GM12878 (cell line): ENCODE measurements around the gene SLCO4A1. TPM values are rescaled to one million over a fixed set of nuclear protein-coding genes. Genes with fewer than 3 reads are reported as not detected.

Experiments used
- ATF7 ChIP-seq: fragments of 450-650 bp; IDR thresholded peaks from 2 replicates; pipeline ENCODE4 v1.6.1; 2016; ENCODE audit warnings: low read depth, mild to moderate bottlenecking
- BCL11A ChIP-seq: IDR thresholded peaks from 2 replicates; pipeline ENCODE4 v1.6.1; 2011; ENCODE audit warnings: low read depth, low read length
- CEBPB ChIP-seq, 2 experiments: fragments of 150-350 bp in 1 of 2; IDR thresholded peaks; 2 replicates each; pipeline ENCODE4 v1.6.1; 2012 to 2014; ENCODE audit warnings: low read depth in 2 of 2, low read length in 2 of 2, borderline replicate concordance in 1 of 2, inconsistent platforms in 1 of 2
- CHD1 ChIP-seq: IDR thresholded peaks from 2 replicates; pipeline ENCODE4 v1.6.1; 2012; ENCODE audit warnings: low read depth, low read length, improper control_type of control experiment
- DPF2 ChIP-seq: fragments of 450-650 bp; IDR thresholded peaks from 2 replicates; pipeline ENCODE4 v1.6.1; 2017; ENCODE audit warnings: mild to moderate bottlenecking
- FOXK2 ChIP-seq: fragments of 450-650 bp; IDR thresholded peaks from 2 replicates; pipeline ENCODE4 v1.6.1; 2017; ENCODE audit warnings: mild to moderate bottlenecking, moderate library complexity
- FOXM1 ChIP-seq: IDR thresholded peaks from 2 replicates; pipeline ENCODE4 v1.6.1; 2012; ENCODE audit warnings: low read depth, mild to moderate bottlenecking, inconsistent platforms, low read length, moderate library complexity
- HDAC6 ChIP-seq: fragments of 200-600 bp; sonication (generic); IDR thresholded peaks from one replicate; pipeline ENCODE4 v1.8.0; 2017; ENCODE audit warnings: antibody characterized with exemption; ENCODE audit not compliant: unreplicated experiment
- IRF4 ChIP-seq: IDR thresholded peaks from 2 replicates; pipeline ENCODE4 v1.6.1; 2011; ENCODE audit warnings: low read depth, low read length
- MTA2 ChIP-seq: fragments of 450-650 bp; IDR thresholded peaks from 2 replicates; pipeline ENCODE4 v1.6.1; 2016; ENCODE audit warnings: low read depth, mild to moderate bottlenecking, moderate library complexity
- NBN ChIP-seq: fragments of 450-650 bp; IDR thresholded peaks from 2 replicates; pipeline ENCODE4 v1.6.1; 2016
- NRF1 ChIP-seq: conservative IDR thresholded peaks from 2 replicates; pipeline ENCODE4 v1.6.1; 2011; ENCODE audit warnings: mild to moderate bottlenecking, low read depth, low read length, improper control_type of control experiment
- PAX5 ChIP-seq: IDR thresholded peaks from 2 replicates; pipeline ENCODE4 v1.6.1; 2011; ENCODE audit warnings: low read depth, low read length, borderline replicate concordance
- PML ChIP-seq: IDR thresholded peaks from 2 replicates; pipeline ENCODE4 v1.6.1; 2012; ENCODE audit warnings: low read length, inconsistent platforms
- POU2F2 ChIP-seq: IDR thresholded peaks from 3 replicates; pipeline ENCODE4 v1.6.1; 2011; ENCODE audit warnings: low read depth, mild to moderate bottlenecking, low read length, borderline replicate concordance
- RCOR1 ChIP-seq: conservative IDR thresholded peaks from 2 replicates; pipeline ENCODE4 v1.6.1; 2012; ENCODE audit warnings: low read depth, low read length, improper control_type of control experiment
- SIN3A ChIP-seq: IDR thresholded peaks from 2 replicates; pipeline ENCODE4 v1.6.1; 2012; ENCODE audit warnings: low read depth, low read length, improper control_type of control experiment
- SMAD1 ChIP-seq: fragments of 450-650 bp; IDR thresholded peaks from 2 replicates; pipeline ENCODE4 v1.6.1; 2018; ENCODE audit warnings: mild to moderate bottlenecking, low read depth; ENCODE audit not compliant: partially characterized antibody
- SMARCA5 ChIP-seq: fragments of 450-650 bp; IDR thresholded peaks from 2 replicates; pipeline ENCODE4 v1.6.1; 2017; ENCODE audit warnings: mild to moderate bottlenecking
- SRF ChIP-seq, 2 experiments: IDR thresholded peaks; 2 replicates each; pipeline ENCODE4 v1.6.1; 2011; ENCODE audit warnings: low read depth in 2 of 2, low read length in 2 of 2, mild to moderate bottlenecking in 1 of 2, moderate library complexity in 1 of 2
- TCF12 ChIP-seq: IDR thresholded peaks from 2 replicates; pipeline ENCODE4 v1.6.1; 2011; ENCODE audit warnings: low read depth, mild to moderate bottlenecking, low read length
- USF2 ChIP-seq: IDR thresholded peaks from 2 replicates; pipeline ENCODE4 v1.6.1; 2011; ENCODE audit warnings: low read depth, low read length, improper control_type of control experiment, borderline replicate concordance
- WRNIP1 ChIP-seq: IDR thresholded peaks from 2 replicates; pipeline ENCODE4 v1.6.1; 2011; ENCODE audit warnings: low read depth, low read length, improper control_type of control experiment, borderline replicate concordance
- polyA plus RNA-seq, 11 experiments: library from polyadenylated mRNA; depleted of rRNA in 4 of 11; unstranded in 6 of 11; stranded (reverse) in 5 of 11; fragments of >200 nt; fragmentation: Nextera tagmentation in 4 of 11; fragmentation: Illumina TruSeq in 1 of 11; extraction: Ambion mirVana in 4 of 11; extraction: Trizol in 1 of 11; gene quantifications; 1 replicate in 1 of 11; 2 replicates in 10 of 11; pipeline versions ENCODE4 v1.2.1 to v1.2.3, GENCODE V29; 2011 to 2016; ENCODE audit warnings: inconsistent platforms in 2 of 11, missing spikeins in 2 of 11, low read depth in 1 of 11
- total RNA-seq, 4 experiments: library from RNA; depleted of rRNA in 3 of 4; stranded (reverse); fragments of >200 nt in 3 of 4; fragmentation: Illumina TruSeq in 1 of 4; extraction: Trizol in 1 of 4; gene quantifications; 2 replicates each; pipeline versions ENCODE4 v1.2.1 to v1.2.3, GENCODE V29; 2013 to 2021
- TF ChIP-seq, protein P1 (sequence below): fragments of 450-650 bp; IDR thresholded peaks from 2 replicates; pipeline ENCODE4 v1.6.1; 2017; ENCODE audit warnings: low read depth, mild to moderate bottlenecking, moderate library complexity
- TF ChIP-seq, protein P2 (sequence below): IDR thresholded peaks from 2 replicates; pipeline ENCODE4 v1.6.1; 2012; ENCODE audit warnings: improper control_type of control experiment, low read depth, low read length; ENCODE audit not compliant: insufficient replicate concordance

SLCO4A1 gene
- total and polyA plus RNA-seq, 10 of the 15 experiments (the other 5 are each of a cell fraction or from before 2014, with no cell fraction given), result 2.1 to 30.7 (median 12.0) TPM

DNA sequence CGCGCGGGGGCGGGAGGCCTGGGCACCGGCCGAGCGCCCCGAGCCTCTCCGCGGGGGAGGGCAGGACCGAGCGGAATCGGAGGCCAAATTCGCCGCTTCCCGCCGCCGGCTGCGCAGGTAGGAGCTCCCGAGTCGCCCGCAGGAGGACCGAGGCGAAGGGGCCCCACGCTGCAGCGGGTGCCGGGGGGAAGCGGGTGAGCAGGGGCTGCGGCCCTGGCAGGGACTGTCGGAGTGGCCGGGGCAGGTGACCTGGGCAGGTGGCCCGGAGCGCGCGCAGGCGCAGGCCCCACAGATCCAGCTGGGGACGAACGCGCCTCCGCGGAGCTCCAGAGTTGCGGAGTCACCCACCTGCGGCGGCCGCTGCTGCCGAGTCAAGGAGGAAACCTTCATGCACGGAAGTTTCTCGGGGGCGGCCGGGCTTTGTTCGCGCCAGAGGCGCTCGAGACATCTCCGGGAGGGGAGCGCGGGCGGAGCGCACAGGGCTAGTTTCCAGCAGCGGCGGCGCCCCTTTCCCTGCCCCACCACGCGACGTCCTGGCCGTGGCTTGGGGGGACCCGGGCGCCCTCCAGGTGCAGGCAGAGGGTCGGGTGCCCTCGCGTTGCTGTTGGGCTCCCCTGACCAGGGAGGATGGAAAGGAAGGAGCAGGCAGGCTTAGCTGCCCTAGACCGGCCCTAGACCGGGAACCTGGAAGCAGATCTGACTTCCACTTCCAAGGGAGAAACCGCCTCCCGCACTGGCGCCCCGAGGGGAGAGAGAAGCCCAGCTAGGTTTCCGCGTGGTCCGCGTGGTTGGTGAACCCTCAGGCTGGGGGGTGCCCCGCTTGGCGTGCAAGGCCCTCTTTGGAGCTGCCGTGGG lies 590 bp downstream of the SLCO4A1 start (continued):
- TF ChIP-seq, protein P1, sequence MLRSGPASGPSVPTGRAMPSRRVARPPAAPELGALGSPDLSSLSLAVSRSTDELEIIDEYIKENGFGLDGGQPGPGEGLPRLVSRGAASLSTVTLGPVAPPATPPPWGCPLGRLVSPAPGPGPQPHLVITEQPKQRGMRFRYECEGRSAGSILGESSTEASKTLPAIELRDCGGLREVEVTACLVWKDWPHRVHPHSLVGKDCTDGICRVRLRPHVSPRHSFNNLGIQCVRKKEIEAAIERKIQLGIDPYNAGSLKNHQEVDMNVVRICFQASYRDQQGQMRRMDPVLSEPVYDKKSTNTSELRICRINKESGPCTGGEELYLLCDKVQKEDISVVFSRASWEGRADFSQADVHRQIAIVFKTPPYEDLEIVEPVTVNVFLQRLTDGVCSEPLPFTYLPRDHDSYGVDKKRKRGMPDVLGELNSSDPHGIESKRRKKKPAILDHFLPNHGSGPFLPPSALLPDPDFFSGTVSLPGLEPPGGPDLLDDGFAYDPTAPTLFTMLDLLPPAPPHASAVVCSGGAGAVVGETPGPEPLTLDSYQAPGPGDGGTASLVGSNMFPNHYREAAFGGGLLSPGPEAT, result no peak
- TF ChIP-seq HDAC6, result peak; percentile 66
- no peak for TF ChIP-seq USF2
- TF ChIP-seq WRNIP1, result no peak
- no peak for TF ChIP-seq CHD1
- no peak for TF ChIP-seq PML
- TF ChIP-seq POU2F2, result no peak
- 0 out of 2 replicates have a peak, but pooled peaks have one; percentile 11 for TF ChIP-seq TCF12
- TF ChIP-seq BCL11A, result no peak
- no peak for TF ChIP-seq CEBPB (IDR thresholded peaks at IDR 0.05; ENCODE audit: borderline replicate concordance in 1 of 2, low read depth in 2 of 2, low read length in 2 of 2)
- no peak for TF ChIP-seq SIN3A
- no peak for TF ChIP-seq NBN
- TF ChIP-seq PAX5, result 0 out of 2 replicates have a peak, but pooled peaks have one; percentile 12
- no peak for TF ChIP-seq NRF1
- TF ChIP-seq SRF (IDR thresholded peaks at IDR 0.05; ENCODE audit: low read depth in 2 of 2, low read length in 2 of 2), result no peak
- no peak for TF ChIP-seq SMAD1
- no peak for TF ChIP-seq IRF4
- TF ChIP-seq MTA2, result no peak
- peak; percentile 46; the same call in 1 of the 2 replicates for TF ChIP-seq DPF2
- TF ChIP-seq ATF7, result no peak
- no peak for TF ChIP-seq FOXK2
- no peak for TF ChIP-seq FOXM1
- TF ChIP-seq, protein P2, sequence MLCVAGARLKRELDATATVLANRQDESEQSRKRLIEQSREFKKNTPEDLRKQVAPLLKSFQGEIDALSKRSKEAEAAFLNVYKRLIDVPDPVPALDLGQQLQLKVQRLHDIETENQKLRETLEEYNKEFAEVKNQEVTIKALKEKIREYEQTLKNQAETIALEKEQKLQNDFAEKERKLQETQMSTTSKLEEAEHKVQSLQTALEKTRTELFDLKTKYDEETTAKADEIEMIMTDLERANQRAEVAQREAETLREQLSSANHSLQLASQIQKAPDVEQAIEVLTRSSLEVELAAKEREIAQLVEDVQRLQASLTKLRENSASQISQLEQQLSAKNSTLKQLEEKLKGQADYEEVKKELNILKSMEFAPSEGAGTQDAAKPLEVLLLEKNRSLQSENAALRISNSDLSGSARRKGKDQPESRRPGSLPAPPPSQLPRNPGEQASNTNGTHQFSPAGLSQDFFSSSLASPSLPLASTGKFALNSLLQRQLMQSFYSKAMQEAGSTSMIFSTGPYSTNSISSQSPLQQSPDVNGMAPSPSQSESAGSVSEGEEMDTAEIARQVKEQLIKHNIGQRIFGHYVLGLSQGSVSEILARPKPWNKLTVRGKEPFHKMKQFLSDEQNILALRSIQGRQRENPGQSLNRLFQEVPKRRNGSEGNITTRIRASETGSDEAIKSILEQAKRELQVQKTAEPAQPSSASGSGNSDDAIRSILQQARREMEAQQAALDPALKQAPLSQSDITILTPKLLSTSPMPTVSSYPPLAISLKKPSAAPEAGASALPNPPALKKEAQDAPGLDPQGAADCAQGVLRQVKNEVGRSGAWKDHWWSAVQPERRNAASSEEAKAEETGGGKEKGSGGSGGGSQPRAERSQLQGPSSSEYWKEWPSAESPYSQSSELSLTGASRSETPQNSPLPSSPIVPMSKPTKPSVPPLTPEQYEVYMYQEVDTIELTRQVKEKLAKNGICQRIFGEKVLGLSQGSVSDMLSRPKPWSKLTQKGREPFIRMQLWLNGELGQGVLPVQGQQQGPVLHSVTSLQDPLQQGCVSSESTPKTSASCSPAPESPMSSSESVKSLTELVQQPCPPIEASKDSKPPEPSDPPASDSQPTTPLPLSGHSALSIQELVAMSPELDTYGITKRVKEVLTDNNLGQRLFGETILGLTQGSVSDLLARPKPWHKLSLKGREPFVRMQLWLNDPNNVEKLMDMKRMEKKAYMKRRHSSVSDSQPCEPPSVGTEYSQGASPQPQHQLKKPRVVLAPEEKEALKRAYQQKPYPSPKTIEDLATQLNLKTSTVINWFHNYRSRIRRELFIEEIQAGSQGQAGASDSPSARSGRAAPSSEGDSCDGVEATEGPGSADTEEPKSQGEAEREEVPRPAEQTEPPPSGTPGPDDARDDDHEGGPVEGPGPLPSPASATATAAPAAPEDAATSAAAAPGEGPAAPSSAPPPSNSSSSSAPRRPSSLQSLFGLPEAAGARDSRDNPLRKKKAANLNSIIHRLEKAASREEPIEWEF, result no peak
- no peak for TF ChIP-seq SMARCA5
- no peak for TF ChIP-seq RCOR1
